HepG2 (cell line): Measurements from ENCODE around the gene TMEM14B. TPM values are rescaled to one million over a fixed set of nuclear protein-coding genes. Genes with fewer than 3 reads are reported as not detected.

ENCODE experiments used
- CBX1 ChIP-seq: IDR thresholded peaks from one replicate; pipeline ENCODE4 v1.6.1; 2016; ENCODE audit warnings: antibody characterized with exemption, low read depth
- CBX5 ChIP-seq: sonication (generic); formaldehyde crosslinking; IDR thresholded peaks from 2 replicates; pipeline ENCODE4 v1.4.0; 2020; ENCODE audit warnings: missing genetic modification reagents, borderline replicate concordance
- CEBPB ChIP-seq: IDR thresholded peaks from 2 replicates; pipeline ENCODE4 v1.6.1; 2011; ENCODE audit warnings: low read depth, low read length, improper control_type of control experiment, borderline replicate concordance
- ETV5 ChIP-seq: IDR thresholded peaks from 2 replicates; pipeline ENCODE4 v1.6.1; 2018; ENCODE audit warnings: missing biosample characterization, missing genetic modification reagents, inconsistent platforms, borderline replicate concordance
- GABPB1 ChIP-seq: IDR thresholded peaks from 2 replicates; pipeline ENCODE4 v1.6.1; 2016; ENCODE audit warnings: mild to moderate bottlenecking, missing genetic modification reagents, moderate library complexity, missing compliant biosample characterization
- GTF3A ChIP-seq: sonication (generic); formaldehyde crosslinking; conservative IDR thresholded peaks from 2 replicates; pipeline ENCODE4 v1.4.0; 2020; ENCODE audit warnings: mild to moderate bottlenecking, missing genetic modification reagents
- HDAC6 ChIP-seq: fragments of 200-600 bp; sonication (generic); IDR thresholded peaks from 2 replicates; pipeline ENCODE4 v1.7.0; 2017; ENCODE audit warnings: mild to moderate bottlenecking, antibody characterized with exemption, low read length, low read depth
- HNRNPUL1 ChIP-seq: fragments of 200-400 bp; formaldehyde crosslinking; IDR thresholded peaks from 2 replicates; pipeline ENCODE4 v1.6.1; 2017; ENCODE audit warnings: low read depth, mild to moderate bottlenecking, low read length, moderate library complexity
- KLF16 ChIP-seq, 2 experiments: sonication (generic) in 1 of 2; formaldehyde crosslinking in 1 of 2; IDR thresholded peaks; 2 replicates each; pipeline versions ENCODE4 v1.6.1 to v1.8.0; 2016 to 2023; ENCODE audit warnings: missing genetic modification reagents in 2 of 2, missing compliant biosample characterization in 1 of 2
- SP2 ChIP-seq: sonication (generic); formaldehyde crosslinking; IDR thresholded peaks from 2 replicates; pipeline ENCODE4 v1.5.1; 2020; ENCODE audit warnings: mild to moderate bottlenecking, missing genetic modification reagents
- SPEN ChIP-seq: sonication (generic); formaldehyde crosslinking; IDR thresholded peaks from 2 replicates; pipeline ENCODE4 v1.5.1; 2020; ENCODE audit warnings: low read depth, mild to moderate bottlenecking, missing genetic modification reagents
- SRY ChIP-seq: sonication (generic); formaldehyde crosslinking; IDR thresholded peaks from 2 replicates; pipeline ENCODE4 v1.8.0; 2022; ENCODE audit warnings: mild to moderate bottlenecking, missing genetic modification reagents
- THYN1 ChIP-seq: sonication (generic); formaldehyde crosslinking; IDR thresholded peaks from 2 replicates; pipeline ENCODE4 v1.8.1; 2023; ENCODE audit warnings: low read depth, mild to moderate bottlenecking, moderate library complexity, missing genetic modification reagents, borderline replicate concordance
- ZC3H4 ChIP-seq: sonication (generic); formaldehyde crosslinking; IDR thresholded peaks from 2 replicates; pipeline ENCODE4 v1.4.0; 2020; ENCODE audit warnings: missing genetic modification reagents, borderline replicate concordance
- ZNF264 ChIP-seq: sonication (generic); formaldehyde crosslinking; IDR thresholded peaks from 2 replicates; pipeline ENCODE4 v1.4.0; 2020; ENCODE audit warnings: missing genetic modification reagents
- ZNF44 ChIP-seq: sonication (generic); formaldehyde crosslinking; IDR thresholded peaks from 2 replicates; pipeline ENCODE4 v1.5.1; 2020; ENCODE audit warnings: mild to moderate bottlenecking, missing genetic modification reagents
- ZNF572 ChIP-seq: sonication (generic); formaldehyde crosslinking; IDR thresholded peaks from 2 replicates; pipeline ENCODE4 v1.5.1; 2020; ENCODE audit warnings: mild to moderate bottlenecking, missing genetic modification reagents
- ZNF7 ChIP-seq: IDR thresholded peaks from 2 replicates; pipeline ENCODE4 v1.6.1; 2016; ENCODE audit warnings: missing biosample characterization, missing genetic modification reagents
- ZNF766 ChIP-seq: sonication (generic); formaldehyde crosslinking; IDR thresholded peaks from 2 replicates; pipeline ENCODE4 v1.5.0; 2020; ENCODE audit warnings: missing genetic modification reagents, borderline replicate concordance
- ZNF790 ChIP-seq: sonication (generic); formaldehyde crosslinking; IDR thresholded peaks from 2 replicates; pipeline ENCODE4 v1.8.0; 2022; ENCODE audit warnings: missing genetic modification reagents, mild to moderate bottlenecking, borderline replicate concordance
- ZNF841 ChIP-seq: sonication (generic); formaldehyde crosslinking; IDR thresholded peaks from 2 replicates; pipeline ENCODE4 v1.8.1; 2023; ENCODE audit warnings: missing genetic modification reagents, borderline replicate concordance
- polyA plus RNA-seq, 8 experiments: library from polyadenylated mRNA; depleted of rRNA in 3 of 8; stranded (reverse) in 7 of 8; unstranded in 1 of 8; fragments of >200 nt; fragmentation: Illumina TruSeq in 4 of 8; extraction: Trizol in 4 of 8; gene quantifications; 2 replicates each; pipeline versions ENCODE4 v1.2.1 to v1.2.3, GENCODE V29; 2011 to 2016; ENCODE audit warnings: low read depth in 4 of 8, missing spikeins in 1 of 8, mixed read lengths in 1 of 8; ENCODE audit not compliant: insufficient read depth in 1 of 8
- total RNA-seq, 5 experiments: library from RNA; depleted of rRNA; stranded (reverse); fragments of >200 nt; fragmentation: Illumina TruSeq; extraction: Trizol; gene quantifications; 2 replicates each; pipeline ENCODE4 v1.2.3, GENCODE V29; 2016; ENCODE audit warnings: low read depth in 1 of 5
- TF ChIP-seq, protein P1 (sequence below): IDR thresholded peaks from 2 replicates; pipeline ENCODE4 v1.6.1; 2012; ENCODE audit warnings: low read depth, low read length, improper control_type of control experiment
- TF ChIP-seq, protein P2 (sequence below): sonication (generic); formaldehyde crosslinking; IDR thresholded peaks from 2 replicates; pipeline ENCODE4 v1.4.0; 2020; ENCODE audit warnings: missing genetic modification reagents
- TF ChIP-seq, protein P3 (sequence below): sonication (generic); formaldehyde crosslinking; IDR thresholded peaks from 2 replicates; pipeline ENCODE4 v1.5.0; 2020; ENCODE audit warnings: missing genetic modification reagents

The TMEM14B gene
- total and polyA plus RNA-seq, 2 of the 13 experiments (the other 11 are each of a cell fraction or from before 2014, with no cell fraction given) = 133 to 200 TPM

DNA sequence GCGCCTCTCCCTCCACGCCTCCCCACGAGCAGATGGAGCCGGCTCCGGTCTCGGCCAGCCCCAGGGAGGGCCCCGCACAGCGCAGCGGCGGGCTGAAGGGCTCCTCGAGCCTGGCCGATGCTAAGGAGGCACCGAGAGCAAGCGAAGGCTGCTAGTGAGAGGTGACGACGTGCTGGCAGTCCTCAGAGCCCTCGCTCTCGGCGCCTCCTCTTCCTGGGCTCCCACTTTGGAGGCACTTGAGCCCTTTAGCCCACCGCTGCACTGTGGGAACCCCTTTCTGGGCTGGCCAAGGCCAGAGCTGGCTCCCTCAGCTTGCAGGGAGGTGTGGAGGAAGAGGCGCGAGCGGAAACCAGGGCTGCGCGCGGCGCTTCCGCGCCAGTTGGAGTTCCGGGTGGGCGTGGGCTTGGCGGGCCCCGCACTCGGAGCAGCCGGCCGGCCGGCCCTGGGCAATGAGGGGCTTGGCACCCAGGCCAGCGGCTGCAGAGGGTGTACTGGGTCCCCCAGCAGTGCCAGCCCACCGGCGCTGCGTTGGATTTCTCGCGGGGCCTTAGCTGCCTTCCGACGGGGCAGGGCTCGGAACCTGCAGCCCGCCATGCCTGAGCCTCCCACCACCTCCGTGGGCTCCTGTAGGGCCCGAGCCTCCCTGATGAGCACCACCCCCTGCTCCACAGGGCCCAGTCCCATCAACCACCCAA lies 27.2 kb upstream of the TMEM14B start (continued):
- TF ChIP-seq KLF16 (CRISPR knock-in tag; IDR thresholded peaks at IDR 0.05) (peak in 1 of 2 experiments; percentile 66; a peak in 1 of 4 replicates), GABPB1 (CRISPR knock-in tag) (peak; percentile 87), CBX5 (CRISPR knock-in tag) (no peak), SP2 (0 out of 2 replicates have a peak, but pooled peaks have one; percentile 2), ZNF766 (CRISPR knock-in tag) (0 out of 2 replicates have a peak, but pooled peaks have one; percentile 35), ZNF790 (CRISPR knock-in tag) (peak; percentile 89; the same call in 1 of the 2 replicates), CBX1 (no peak), HNRNPUL1 (no peak), GTF3A (CRISPR knock-in tag) (no peak), SPEN (CRISPR knock-in tag) (no peak), HDAC6 (no peak), ETV5 (CRISPR knock-in tag) (peak; percentile 33), ZC3H4 (CRISPR knock-in tag) (no peak), ZNF841 (CRISPR knock-in tag) (no peak), SRY (peak; percentile 59), ZNF7 (no peak), ZNF44 (no peak), ZNF572 (CRISPR knock-in tag) (no peak), ZNF264 (CRISPR knock-in tag) (no peak), CEBPB (no peak), THYN1 (CRISPR knock-in tag) (no peak)
- TF ChIP-seq, protein P1, sequence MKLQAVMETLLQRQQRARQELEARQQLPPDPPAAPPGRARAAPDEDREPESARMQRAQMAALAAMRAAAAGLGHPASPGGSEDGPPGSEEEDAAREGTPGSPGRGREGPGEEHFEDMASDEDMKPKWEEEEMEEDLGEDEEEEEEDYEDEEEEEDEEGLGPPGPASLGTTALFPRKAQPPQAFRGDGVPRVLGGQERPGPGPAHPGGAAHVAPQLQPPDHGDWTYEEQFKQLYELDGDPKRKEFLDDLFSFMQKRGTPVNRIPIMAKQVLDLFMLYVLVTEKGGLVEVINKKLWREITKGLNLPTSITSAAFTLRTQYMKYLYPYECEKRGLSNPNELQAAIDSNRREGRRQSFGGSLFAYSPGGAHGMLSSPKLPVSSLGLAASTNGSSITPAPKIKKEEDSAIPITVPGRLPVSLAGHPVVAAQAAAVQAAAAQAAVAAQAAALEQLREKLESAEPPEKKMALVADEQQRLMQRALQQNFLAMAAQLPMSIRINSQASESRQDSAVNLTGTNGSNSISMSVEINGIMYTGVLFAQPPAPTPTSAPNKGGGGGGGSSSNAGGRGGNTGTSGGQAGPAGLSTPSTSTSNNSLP = no peak
- TF ChIP-seq, protein P2, sequence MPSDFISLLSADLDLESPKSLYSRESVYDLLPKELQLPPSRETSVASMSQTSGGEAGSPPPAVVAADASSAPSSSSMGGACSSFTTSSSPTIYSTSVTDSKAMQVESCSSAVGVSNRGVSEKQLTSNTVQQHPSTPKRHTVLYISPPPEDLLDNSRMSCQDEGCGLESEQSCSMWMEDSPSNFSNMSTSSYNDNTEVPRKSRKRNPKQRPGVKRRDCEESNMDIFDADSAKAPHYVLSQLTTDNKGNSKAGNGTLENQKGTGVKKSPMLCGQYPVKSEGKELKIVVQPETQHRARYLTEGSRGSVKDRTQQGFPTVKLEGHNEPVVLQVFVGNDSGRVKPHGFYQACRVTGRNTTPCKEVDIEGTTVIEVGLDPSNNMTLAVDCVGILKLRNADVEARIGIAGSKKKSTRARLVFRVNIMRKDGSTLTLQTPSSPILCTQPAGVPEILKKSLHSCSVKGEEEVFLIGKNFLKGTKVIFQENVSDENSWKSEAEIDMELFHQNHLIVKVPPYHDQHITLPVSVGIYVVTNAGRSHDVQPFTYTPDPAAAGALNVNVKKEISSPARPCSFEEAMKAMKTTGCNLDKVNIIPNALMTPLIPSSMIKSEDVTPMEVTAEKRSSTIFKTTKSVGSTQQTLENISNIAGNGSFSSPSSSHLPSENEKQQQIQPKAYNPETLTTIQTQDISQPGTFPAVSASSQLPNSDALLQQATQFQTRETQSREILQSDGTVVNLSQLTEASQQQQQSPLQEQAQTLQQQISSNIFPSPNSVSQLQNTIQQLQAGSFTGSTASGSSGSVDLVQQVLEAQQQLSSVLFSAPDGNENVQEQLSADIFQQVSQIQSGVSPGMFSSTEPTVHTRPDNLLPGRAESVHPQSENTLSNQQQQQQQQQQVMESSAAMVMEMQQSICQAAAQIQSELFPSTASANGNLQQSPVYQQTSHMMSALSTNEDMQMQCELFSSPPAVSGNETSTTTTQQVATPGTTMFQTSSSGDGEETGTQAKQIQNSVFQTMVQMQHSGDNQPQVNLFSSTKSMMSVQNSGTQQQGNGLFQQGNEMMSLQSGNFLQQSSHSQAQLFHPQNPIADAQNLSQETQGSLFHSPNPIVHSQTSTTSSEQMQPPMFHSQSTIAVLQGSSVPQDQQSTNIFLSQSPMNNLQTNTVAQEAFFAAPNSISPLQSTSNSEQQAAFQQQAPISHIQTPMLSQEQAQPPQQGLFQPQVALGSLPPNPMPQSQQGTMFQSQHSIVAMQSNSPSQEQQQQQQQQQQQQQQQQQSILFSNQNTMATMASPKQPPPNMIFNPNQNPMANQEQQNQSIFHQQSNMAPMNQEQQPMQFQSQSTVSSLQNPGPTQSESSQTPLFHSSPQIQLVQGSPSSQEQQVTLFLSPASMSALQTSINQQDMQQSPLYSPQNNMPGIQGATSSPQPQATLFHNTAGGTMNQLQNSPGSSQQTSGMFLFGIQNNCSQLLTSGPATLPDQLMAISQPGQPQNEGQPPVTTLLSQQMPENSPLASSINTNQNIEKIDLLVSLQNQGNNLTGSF = no peak
- TF ChIP-seq, protein P3, sequence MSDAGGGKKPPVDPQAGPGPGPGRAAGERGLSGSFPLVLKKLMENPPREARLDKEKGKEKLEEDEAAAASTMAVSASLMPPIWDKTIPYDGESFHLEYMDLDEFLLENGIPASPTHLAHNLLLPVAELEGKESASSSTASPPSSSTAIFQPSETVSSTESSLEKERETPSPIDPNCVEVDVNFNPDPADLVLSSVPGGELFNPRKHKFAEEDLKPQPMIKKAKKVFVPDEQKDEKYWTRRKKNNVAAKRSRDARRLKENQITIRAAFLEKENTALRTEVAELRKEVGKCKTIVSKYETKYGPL (CRISPR knock-in tag) = 0 out of 2 replicates have a peak, but pooled peaks have one; percentile 1
